GM11168 (cell line): Measurements from ENCODE around the gene ACAN.
"Not testable (repeated sequence)": the region's sequence is repeated elsewhere in the genome, so short reads cannot be mapped to it uniquely, and the experiment has no call there.

Source experiments
- in situ Hi-C: fragments of 300-500 bp; cut with MboI; formaldehyde crosslinking; loops from one replicate; pipeline ENCODE4 v1.12.0; 2022; ENCODE audit warnings: low sequenced_read_pairs; ENCODE audit not compliant: unreplicated experiment

The ACAN gene

GRCh38 chr15:88909956-88910831, 107.0 kb downstream of the ACAN start:
- in situ Hi-C loops = loop anchor here (5.0 kb wide), 1 partner anchor 102 kb away; no protein-coding TSS in a partner anchor

GRCh38 chr15:88911766-88912118, 108.5 kb downstream of the ACAN start:
- in situ Hi-C loops = no loop called here

- in situ Hi-C loops = no loop called here
Measured at GRCh38 chr15:88912500-88912921, 109.3 kb downstream of the ACAN start.

GRCh38 chr15:88913017-88913849, 110.0 kb downstream of the ACAN start, which contains the start of gene MFGE8:
Gene MFGE8, minus strand, starts transcription at chr15:88913379. Its CDS starts 60 bp downstream, at chr15:88913319.
- in situ Hi-C loops = no loop called here

- in situ Hi-C loops = no loop called here
Measured at GRCh38 chr15:88913850-88914169, 110.6 kb downstream of the ACAN start.

GRCh38 chr15:88915354-88915753, 112.1 kb downstream of the ACAN start:
- in situ Hi-C loops = no loop called here

- in situ Hi-C loops = no loop called here
Measured at GRCh38 chr15:88917760-88918159, 114.5 kb downstream of the ACAN start.

- in situ Hi-C loops = no loop called here
Measured at GRCh38 chr15:88918738-88919137, 115.5 kb downstream of the ACAN start.

- in situ Hi-C loops = no loop called here
Measured at GRCh38 chr15:88920186-88920891, 117.1 kb downstream of the ACAN start.

GRCh38 chr15:88920892-88921435, 117.7 kb downstream of the ACAN start:
- in situ Hi-C loops = not testable (repeated sequence)
